Fibroblast of skin of back (primary cell): Measurements from ENCODE around the gene ITPR3.

Source experiments
- DNase-seq: peaks from one replicate; pipeline ENCODE4 v3.0.0-alpha.2; 2013

Gene ITPR3

DNA sequence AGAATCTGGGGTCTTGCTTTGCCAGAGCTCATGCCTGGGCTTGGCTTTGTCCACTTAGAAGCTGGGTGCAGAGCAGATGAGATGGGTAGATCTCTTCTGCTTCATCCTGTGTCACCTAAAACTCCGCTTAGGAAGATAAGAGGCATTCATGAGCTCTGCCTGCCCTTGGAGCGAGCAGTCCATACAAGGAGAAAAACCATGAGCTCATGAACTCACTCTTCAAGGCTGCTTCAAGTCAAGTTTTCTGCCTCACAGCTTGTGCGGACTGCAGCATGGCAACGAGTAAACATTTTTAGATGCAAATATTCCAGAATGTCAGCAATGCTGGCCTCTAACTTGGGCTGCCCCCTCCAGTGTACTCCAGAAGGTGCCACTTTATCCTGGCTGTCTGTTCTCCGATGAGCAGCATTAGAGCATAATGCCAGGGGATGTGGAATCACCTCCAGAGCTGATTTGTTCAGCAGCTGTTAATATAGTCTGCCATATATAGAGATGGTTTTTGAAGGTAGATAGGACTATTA, 101.0 kb downstream of the ITPR3 start:
- DNase-seq: no peak

DNA sequence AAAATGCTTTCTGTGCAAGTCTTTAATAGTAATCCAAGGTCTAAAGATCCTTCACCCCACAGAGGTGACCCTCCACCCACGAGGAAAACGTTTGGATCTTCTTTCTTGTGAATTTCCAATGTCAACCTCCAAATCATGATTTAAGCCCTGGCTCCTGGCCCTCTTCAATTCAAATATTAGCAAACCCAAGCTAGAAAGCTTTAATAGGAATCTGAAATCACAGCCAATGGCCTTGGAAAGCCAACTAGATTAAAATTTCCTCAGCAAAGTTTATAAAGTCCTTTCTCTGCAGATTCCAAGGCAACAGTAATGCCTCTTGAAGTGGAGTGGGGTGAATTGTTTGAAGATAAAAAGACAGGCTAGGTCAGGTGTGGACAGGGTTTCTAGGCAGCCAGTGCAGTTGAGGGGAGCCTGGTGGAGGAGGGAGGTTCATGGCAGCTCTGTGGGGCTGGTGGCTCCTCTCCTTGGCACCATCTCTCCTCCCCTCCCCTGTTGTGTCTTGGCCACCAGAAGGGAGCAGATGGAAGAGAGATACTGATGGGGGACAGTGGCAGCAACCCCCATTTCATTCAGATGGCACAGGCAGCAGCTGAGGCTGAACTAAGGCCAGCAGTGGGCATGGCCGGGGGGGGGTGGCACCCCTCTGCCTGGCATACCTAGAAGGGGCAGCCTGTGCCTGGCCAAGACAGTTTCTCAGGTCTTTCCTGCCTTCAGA, 102.4 kb downstream of the ITPR3 start:
- no peak for DNase-seq

DNA sequence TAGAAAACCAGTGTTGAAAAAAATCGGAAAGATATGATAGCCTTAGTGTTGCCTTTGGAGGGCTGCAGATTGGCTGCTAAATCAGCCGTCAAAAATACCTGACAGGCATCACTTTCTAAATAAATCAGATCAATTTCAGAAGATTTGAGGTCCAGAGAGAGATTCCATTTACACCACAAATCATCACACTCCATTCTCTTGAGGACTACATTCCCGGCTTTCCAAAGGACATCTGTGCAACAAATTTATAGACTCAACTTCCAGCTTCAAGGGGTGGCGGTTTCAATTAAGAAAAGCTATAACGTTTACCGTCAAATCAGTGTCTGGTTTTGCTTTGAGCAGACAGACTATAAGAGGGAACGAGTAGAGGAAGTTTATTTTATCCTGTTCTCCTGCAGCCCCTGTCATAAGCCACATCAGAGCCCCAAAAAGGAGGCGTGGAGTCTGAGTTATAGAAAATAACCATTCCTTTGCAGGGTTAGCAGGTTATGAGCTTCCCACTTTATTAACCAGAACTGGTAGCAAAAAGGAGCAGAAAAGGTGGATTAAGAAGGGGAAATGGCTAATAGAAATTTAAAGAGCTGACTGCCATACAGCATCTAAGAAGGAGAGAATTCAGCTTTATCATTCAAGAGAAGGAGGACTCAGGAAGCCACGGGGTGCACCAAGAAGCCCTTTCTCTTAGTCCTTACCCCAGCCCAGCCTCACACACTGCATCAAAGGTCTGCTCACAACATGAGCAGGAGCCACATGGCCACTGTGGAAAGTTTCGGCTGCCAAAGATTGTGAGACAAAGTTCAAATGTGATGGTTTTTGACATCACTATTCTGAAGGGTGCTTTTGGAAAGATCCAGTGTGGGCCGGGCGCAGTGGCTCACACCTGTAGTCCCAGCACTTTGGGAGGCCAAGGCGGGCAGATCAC, 103.2 kb downstream of the ITPR3 start:
- DNase-seq: no peak

DNA sequence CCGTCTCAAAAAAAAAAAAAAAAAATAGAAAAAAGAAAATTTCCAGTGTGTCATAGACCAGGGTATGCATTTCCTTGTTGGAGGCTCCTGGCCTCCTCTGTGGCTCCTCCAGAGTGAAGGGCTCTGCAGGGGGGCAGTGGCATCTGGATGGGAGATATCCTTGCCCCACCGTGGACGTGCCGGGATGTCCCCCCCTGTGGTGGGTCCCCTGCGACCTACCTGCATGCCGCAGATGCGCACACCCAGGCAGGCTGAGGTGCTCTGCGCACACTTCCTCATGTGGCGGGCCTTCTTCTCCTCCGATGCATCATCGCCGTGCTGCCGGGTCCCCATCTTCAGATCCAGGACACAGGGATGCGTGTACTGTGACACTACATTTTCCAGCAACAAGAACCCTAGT, 104.1 kb downstream of the ITPR3 start:
- no peak for DNase-seq

DNA sequence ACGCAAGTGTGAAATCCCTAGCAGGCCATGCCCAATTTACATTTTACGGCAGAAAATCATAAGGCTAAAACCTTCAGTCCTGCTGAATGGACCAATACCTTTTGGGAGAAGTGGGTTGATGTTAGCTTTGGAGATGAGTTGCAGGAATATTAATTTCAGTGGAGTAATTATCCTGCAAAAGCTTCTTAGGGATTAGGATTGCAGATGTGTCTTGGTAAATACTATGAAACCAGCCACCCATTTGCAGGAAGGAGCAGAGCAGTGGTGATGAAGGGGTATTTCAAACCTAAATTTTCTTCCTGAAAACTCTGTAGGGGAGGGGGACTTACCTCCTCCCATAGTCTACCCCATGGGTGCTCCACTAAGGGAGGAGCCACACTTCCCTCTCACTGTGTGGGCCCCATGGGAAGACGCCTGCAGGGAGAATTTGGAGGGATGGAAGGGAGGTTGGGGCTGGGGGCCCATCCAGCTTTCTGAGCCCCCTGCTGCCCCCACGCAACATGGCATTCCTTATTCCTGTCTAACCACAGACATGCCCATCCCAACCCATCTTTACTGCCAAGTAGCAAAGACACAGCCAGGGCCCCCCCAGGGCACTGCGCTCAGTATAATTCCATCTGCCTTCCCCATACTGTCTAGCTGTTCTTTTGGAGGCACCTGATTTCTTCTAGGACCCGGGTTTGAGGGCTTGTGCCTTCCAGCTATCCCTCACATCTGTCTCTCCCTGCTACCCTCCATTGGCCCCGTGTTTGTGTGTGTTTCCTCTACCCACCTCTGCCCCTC, 105.0 kb downstream of the ITPR3 start:
- DNase-seq: no peak

DNA sequence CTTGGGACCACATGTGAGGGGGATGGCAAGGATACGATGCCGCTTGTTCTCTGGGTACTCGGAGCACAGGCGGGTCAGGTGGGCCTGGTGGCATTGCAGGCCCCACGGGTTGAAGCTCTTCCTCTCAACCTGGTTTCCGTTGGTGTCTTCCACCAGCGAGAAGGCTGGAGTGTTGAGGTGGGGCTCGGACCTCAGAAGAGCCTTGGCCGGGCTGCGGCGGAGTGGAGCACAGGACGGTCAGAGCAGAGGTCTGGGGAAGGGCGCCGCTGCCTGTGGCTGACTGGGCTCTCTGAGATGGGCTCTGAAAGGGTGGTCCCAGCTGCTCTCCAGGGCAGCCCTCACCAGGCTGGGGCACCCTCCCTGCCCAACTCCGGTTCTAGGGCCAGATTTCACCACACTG, 105.6 kb downstream of the ITPR3 start:
- DNase-seq: no peak

DNA sequence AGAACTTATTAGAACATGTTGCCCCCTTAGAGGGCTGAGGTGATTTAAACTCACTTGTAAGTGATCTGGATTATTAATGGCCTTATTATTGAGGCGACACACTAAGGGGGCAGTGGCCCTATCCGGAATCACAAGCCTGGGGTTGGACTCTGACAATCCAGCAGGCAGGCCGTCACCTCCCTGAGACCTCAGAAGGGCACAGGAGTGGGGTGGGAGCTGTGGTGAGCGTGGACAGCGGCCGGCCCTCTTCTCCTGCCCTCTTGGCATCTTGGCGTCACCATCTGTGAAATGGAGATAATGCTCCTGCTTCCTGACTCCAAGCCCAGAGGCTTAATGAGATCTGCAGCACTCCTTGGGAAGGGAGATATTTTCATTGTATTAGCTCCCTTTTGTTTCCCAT, 106.0 kb downstream of the ITPR3 start:
- DNase-seq: no peak

DNA sequence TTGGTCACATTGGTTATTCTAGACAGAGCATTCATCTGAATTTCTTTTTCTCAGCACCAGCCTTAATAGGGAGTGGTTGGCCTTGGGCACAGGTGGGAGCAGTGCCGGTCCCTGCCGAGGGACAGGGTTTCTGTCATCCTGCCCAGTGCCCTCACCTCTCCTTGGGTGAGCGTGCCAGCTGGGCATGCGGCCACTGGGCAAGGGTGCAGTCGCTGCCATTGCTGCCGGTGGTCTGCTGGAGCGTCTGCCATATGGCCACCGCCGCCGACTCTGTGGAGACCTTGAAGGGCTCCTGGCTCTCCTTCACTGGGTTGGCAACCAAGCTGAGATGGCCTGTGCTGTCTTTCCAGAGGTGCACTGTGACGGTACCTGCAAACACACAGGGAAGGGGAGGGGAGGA, 106.8 kb downstream of the ITPR3 start:
- DNase-seq: no peak

- no peak for DNase-seq
Measured at GRCh38 chr6:33728438-33728837, 107.3 kb downstream of the ITPR3 start.

DNA sequence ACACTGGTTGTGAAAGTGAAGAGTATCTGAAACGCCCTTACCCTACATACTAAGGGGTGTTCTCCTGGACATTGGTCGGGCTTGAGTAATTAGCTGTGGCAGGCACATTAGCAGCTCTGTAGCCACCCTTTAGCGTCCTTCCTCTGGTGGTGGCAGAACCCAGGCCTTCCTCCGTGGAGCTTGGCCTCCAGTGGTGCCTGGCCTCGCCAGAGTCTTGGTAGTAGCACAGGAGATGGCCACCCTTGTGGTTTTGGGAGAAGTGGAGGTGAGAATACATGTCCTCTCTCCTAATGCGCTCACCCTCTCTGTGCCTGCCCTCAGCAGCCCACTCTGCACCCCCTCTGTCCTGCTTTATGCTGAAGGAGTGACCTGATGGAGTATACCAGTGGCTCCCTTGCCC, 107.9 kb downstream of the ITPR3 start:
- DNase-seq: no peak

DNA sequence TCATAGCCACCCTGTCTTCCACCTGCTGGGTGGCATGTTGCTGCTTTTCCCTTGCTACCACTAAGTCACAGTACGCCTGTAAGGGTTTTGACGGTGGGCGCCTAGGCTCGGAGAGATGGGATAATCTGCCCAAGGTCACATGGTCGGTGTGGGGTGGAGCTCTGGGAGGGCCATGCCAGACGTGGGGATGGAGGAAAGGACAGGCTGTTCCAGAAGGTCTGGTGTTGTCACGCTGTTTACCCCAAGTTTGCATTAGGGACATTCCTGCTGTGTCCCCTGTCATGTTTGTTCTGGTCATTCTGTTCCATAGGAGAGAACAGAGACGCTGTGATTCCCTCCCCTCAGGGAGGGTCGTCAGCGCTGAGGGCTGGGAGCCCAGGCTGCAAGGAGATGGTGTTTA, 109.5 kb downstream of the ITPR3 start:
- DNase-seq: no peak

- DNase-seq: no peak
Measured at GRCh38 chr6:33731035-33731434, 109.9 kb downstream of the ITPR3 start.

- DNase-seq: no peak
Measured at GRCh38 chr6:33731751-33732282, 110.7 kb downstream of the ITPR3 start.

DNA sequence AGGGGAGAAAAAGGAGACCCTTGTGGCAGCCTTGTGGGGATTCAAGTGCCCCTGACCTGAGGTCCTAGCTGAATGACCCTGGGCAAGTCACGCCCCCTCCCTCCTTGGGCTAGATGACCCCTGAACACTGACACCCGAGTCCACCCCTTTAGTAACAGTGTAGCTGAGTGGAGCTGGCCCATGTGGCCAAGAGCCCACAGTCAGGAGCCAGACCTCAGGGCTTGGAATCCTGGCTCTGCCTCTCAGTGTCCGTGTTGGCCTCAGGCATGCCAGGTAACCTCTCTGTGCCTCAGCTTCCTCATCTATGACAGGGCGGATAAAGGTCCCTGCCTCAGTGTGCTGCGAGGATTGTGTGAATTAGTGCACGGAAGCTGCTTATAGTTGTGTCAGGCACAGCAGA, 111.3 kb downstream of the ITPR3 start:
- no peak for DNase-seq

DNA sequence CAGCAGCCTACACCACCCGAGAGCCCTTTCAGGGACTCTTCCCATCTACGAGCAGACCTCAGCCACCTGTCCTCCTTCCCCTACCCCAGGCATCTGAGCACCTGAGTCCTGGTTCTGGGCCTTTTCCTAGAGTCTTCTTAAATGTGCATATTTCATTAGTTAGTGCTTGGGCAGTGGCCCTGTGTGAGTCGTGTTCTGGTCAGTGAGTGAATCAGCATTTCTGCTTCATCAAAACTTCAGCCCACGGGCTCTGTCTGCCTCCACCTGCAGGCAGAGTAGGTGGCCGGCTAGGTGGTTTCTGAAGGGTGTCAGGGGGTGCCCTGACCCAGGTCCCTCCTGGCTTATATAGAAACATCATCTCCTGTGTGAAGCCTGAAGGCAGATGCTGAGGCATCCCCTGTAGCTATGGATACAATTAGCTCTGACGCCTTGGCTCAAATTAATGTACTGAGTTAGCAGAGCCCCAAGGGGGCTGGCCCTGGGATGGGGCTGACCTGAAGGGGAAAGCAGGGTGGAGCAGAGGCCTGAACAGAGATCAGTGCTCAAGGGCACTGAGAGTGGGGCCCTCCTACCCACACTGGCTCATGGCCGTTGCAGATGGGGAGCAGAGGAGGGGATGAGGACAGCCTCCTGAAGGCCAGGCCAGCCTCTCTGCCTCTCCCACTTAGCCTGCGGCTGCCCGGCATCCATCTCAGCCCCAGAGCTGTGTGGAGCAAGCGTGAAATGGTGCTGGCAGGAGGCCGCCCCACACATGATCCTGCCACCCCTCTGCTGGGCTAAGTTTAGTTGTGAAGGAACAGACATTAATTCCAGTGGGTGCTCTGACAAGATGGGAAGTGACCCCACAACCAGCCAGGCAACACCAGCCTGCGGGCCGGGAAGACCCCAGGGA, 111.9 kb downstream of the ITPR3 start:
- peak; percentile 38 for DNase-seq

DNA sequence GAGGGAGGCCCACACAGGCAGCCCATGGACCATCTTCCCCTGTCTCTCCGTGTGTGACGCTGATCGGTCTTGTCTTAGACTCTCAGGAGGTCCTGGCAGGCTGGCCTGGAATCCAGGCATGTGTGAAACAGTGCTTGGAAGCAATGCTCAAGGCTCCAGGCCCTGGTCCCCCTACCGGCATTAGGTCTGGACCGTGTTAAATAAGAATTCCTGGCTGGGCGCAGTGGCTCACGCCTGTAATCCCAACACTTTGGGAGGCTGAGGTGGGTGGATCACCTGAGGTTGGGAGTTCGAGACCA, 112.5 kb downstream of the ITPR3 start:
- no peak for DNase-seq

GRCh38 chr6:33735216-33735615, 114.1 kb downstream of the ITPR3 start:
- no peak for DNase-seq

DNA sequence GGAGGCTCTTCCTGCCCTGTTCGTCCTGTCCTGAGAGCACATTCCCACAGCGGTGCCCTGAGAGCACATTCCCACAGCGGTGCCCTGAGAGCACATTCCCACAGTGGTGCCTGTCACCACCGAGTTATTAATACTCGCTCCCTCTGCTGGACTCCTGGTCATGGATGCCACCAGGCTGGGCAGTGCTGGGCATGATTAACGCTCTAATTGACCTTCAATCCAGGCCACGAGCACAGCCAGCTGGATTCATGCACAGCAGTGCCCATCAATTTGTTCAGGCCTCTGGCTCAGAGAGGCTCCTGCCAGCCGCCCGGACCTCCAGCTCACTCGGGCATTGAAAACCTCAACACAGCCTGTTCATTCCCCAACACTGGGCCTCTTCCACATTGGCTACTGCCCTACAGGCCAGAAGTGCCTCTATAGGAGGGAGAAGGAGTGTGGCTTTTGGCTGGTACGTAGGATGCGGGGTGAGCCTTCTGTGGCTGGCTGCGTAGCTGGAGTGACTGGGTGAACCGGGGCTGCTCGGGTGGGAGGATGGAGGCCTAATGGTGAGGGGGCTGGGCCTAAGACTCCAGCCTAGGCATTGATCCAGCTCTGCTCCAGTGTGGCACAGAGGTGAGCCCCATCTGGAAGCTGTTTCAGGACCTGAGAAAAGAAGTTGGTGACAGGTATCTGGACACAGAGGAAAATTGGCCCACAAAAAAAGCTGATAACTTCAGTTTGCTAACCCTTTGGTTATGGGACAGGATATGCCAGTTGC, 116.3 kb downstream of the ITPR3 start:
- DNase-seq: no peak

DNA sequence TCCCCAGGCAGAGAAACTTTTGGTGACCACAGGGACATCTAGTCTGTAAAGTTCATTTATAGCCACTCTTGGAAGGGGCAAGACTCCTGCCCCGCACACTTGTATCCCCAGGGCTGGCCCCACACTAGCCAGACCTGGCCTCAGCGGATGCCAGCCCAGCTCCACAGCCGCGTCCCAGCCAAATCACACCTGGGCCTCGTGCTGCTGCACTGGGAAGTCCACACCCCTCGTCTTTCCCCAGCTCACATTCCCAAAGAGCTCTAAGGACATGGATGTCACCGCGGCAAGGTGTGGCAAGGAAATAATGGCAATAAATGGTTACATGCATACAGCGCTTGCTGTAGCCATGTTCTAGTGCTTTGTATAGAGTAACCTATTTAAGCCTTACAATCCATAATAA, 117.0 kb downstream of the ITPR3 start:
- DNase-seq: no peak

DNA sequence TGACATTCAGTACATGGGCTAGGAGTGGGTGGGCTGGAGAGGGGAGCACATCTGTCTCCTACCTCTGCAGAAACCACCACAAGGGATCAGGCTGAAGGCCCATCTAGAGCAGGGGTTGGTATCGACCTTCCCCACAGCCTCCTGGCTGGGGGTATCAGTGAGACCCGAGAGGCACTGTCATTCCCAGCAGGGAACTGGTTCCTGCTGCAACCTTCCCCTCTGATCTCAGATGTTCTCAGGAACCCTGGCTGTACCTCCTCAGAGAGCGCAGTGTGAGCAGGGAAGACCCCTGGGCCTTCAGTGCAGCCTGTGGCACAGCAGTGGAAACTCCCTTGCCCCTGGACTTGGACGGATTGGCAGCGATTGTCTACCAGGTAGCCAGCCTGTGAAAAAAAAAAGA, 117.8 kb downstream of the ITPR3 start:
- no peak for DNase-seq

DNA sequence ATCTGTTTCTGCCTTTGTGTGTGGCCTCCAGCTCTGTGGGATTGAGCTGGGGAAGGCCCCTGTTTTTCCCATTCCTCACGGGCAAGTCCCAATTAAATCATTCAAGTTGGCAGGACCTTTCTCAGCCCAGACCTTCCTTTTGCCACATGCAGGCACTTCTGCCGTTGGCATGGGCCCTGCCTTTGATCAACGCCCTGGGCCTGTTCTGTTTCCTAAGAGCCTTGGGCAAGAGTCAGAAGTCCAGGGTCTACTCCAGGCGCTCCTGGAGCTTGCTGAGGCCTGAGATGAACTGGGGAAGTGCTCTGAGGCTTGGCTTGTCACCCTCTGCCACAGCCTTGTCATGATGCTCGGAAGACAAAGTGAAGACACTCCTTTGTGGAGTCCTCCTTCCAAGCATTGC, 118.4 kb downstream of the ITPR3 start:
- no peak for DNase-seq
